OCI-LY7 (cell line): ENCODE data around the gene RAB1A.

Experiments
- EZH2phosphoT487 ChIP-seq: fragments of 200-600 bp; sonication (generic); IDR thresholded peaks from 2 replicates; pipeline ENCODE4 v1.6.1; 2018; ENCODE audit warnings: low read depth, borderline replicate concordance, mild to moderate bottlenecking, mixed run types, antibody characterized with exemption, low read length, moderate library complexity, mixed read lengths
- TF ChIP-seq, protein P1 (sequence below): fragments of 200-600 bp; sonication (generic); conservative IDR thresholded peaks from 2 replicates; pipeline ENCODE4 v1.5.1; 2014; ENCODE audit warnings: mild to moderate bottlenecking, antibody characterized with exemption, low read length, moderate library complexity, mixed read lengths

DNA sequence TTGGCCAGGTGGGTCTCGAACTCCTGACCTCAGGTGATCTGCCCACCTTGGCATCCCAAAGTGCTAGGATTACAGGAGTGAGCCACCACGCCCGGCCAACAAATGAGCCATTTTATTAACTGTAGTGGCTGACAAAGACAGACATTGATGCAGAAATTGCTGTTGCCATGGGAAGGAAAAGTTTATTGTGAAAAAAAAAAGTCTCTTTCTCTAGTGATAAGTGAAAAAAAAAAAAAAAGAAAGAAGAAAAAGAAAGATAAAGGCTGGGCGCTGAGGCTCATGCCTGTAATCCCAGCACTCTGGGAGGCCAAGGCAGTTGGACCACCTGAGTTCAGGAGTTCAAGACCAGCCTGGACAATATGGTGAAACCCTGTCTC, 39.8 kb upstream of the RAB1A start:
- TF ChIP-seq, protein P1, sequence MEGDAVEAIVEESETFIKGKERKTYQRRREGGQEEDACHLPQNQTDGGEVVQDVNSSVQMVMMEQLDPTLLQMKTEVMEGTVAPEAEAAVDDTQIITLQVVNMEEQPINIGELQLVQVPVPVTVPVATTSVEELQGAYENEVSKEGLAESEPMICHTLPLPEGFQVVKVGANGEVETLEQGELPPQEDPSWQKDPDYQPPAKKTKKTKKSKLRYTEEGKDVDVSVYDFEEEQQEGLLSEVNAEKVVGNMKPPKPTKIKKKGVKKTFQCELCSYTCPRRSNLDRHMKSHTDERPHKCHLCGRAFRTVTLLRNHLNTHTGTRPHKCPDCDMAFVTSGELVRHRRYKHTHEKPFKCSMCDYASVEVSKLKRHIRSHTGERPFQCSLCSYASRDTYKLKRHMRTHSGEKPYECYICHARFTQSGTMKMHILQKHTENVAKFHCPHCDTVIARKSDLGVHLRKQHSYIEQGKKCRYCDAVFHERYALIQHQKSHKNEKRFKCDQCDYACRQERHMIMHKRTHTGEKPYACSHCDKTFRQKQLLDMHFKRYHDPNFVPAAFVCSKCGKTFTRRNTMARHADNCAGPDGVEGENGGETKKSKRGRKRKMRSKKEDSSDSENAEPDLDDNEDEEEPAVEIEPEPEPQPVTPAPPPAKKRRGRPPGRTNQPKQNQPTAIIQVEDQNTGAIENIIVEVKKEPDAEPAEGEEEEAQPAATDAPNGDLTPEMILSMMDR, result no peak
- no peak for TF ChIP-seq EZH2phosphoT487
